Subcutaneous abdominal adipose tissue (tissue), 5 donors: ENCODE data around the gene THSD7A.

Source experiments
- H3K27ac ChIP-seq: one replicate; pipeline ENCODE4 v1.7.0; 2013; ENCODE audit warnings: low read depth, mild to moderate bottlenecking, inconsistent platforms, low read length, moderate library complexity
- H3K27me3 ChIP-seq, 5 donors: one replicate each; pipeline ENCODE4 v1.7.0; 2013; ENCODE audit warnings: low read length in 5 of 5, inconsistent platforms in 1 of 5; ENCODE audit not compliant: control insufficient read depth in 5 of 5, insufficient read depth in 4 of 5
- H3K36me3 ChIP-seq, 5 donors: one replicate each; pipeline ENCODE4 v1.7.0; 2013; ENCODE audit warnings: low read length in 5 of 5; ENCODE audit not compliant: control insufficient read depth in 5 of 5, insufficient read depth in 5 of 5
- H3K4me1 ChIP-seq, 5 donors: one replicate each; pipeline ENCODE4 v1.7.0; 2013; ENCODE audit warnings: low read length in 5 of 5, mild to moderate bottlenecking in 3 of 5, moderate library complexity in 1 of 5; ENCODE audit not compliant: control insufficient read depth in 5 of 5, insufficient read depth in 5 of 5
- H3K4me3 ChIP-seq, 5 donors: one replicate each; pipeline ENCODE4 v1.7.0; 2013; ENCODE audit warnings: low read length in 5 of 5, low read depth in 1 of 5
- H3K9ac ChIP-seq, 5 donors: one replicate each; pipeline ENCODE4 v1.7.0; 2013; ENCODE audit warnings: low read length in 5 of 5, mild to moderate bottlenecking in 4 of 5, moderate library complexity in 3 of 5
- H3K9me3 ChIP-seq, 5 donors: one replicate each; pipeline ENCODE4 v1.7.0; 2013; ENCODE audit warnings: low read length in 5 of 5; ENCODE audit not compliant: control insufficient read depth in 5 of 5
- donor health status: healthy.
- donor health status: healthy.
- donor health status: healthy.
- donor health status: healthy.
- donor health status: healthy.

THSD7A gene

DNA sequence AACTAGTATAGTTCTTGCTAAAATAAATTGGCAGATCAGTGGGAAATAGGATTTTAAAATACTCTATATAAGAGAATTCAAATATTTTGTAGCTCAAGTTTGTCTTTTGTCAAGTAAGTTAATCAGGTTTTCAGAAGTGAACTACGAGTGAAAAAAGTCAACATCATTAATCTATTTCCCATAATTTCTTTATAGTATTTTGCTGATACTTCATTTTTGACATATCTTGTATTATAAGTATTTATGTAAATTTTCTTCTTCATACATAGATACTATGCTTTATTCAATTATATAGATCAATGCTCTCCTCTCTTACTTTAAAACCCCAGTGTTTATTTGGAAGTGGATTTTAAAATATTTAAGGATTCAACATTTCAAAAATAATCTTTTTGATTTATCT is 360.7 kb downstream of the THSD7A start:
- Histone ChIP-seq H3K9ac (no peak overlapping the region), H3K4me3 (no peak overlapping the region), H3K4me1 (peaks cover 0 to 7% (median 0%) of the 10 kb centered on the region in 5 donors), H3K9me3 (no peaks in the 10 kb centered on the region), H3K27ac (no peak overlapping the region), H3K27me3 (no peaks in the 10 kb centered on the region), H3K36me3 (no peaks in the 10 kb centered on the region)

DNA sequence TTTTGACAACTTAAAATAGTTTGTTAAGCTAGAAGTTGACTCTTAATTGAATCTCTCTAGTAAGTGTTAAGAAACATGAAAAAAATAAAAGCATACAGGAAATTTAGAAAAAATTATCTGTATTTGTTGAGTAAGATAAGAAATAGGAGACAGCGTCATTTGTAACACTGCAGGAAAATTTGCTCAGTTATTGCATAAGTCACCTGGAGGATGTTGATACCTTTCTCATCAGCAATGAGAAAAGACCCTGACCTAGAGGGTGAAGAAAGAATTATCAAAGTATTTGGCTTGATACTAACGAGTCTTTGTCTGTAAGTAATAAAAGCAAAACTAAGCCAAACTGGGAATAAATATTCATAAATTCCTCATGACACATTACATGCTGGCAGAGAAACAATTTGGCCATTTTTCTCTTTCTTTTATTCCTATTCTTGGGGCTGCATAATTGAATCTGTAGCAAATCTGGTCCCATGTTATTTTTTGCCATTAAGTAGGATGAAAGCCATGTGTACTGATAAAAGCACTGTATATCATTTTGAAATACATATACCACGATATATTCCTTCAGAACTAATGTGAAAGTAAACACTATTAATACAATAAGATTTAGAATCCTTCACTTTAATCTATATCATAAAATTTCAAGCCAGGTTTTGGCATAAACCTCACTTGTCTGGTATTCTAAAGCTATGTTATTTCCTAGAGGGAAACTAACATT is 362.8 kb downstream of the THSD7A start:
- no peaks in the 10 kb centered on the region for H3K27me3 ChIP-seq
- H3K4me3 ChIP-seq: no peak overlapping the region
- H3K9ac ChIP-seq: no peak overlapping the region
- no peaks in the 10 kb centered on the region for H3K36me3 ChIP-seq
- peaks cover 0 to 12% (median 0%) of the 10 kb centered on the region in 5 donors for H3K4me1 ChIP-seq
- no peaks in the 10 kb centered on the region for H3K9me3 ChIP-seq
- H3K27ac ChIP-seq: no peak overlapping the region

DNA sequence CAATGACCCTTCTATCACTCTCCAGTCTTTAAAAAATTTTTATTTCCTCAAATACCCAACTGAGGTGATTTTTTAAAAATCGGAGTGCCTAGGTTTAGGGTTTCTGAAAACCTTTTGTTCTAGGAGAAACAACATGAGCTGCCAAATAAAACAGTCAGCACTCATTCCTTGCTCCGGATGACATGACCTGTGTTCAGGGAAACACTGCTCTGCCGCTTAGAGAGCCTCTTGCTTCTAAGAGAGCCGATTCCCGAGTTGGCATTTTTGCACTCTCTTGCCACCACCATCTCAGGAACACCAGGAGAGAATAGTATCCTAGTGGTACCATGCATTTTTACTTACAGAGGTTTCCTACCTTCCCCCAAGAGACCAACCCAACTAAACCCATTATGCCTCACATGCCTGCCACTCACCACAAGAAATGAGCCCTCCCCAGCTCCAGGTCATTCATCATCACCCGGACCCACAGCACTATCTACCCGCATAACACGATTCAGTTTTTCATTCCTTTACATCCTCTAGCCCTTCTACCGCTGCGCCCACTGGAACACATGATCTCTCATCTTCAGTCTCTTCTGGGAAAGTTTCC is 365.4 kb downstream of the THSD7A start:
- Histone ChIP-seq H3K9me3 (no peaks in the 10 kb centered on the region), H3K9ac (no peak overlapping the region), H3K4me1 (peaks cover 0 to 12% (median 0%) of the 10 kb centered on the region in 5 donors), H3K4me3 (no peak overlapping the region), H3K27ac (no peak overlapping the region), H3K36me3 (no peaks in the 10 kb centered on the region), H3K27me3 (no peaks in the 10 kb centered on the region)

DNA sequence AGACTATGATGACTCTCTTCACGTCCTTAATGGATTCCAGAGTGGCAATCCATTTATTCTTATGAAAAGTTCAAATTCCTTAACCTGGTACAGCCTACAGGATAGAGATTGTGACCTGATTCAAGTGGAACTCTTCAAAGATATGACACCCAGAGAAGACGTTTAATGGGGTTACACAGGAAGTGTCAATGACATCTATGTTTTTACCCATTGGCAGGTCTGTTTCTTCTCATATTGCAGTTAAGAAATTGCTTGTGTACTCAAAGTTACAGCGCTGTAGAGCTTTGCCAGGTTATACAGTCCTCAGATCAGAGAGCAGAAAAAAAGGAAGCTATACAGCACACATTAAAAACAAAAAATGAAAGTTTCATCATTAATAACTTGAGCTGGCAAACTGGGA is 367.4 kb downstream of the THSD7A start:
- Histone ChIP-seq H3K27ac (no peak overlapping the region), H3K4me1 (peaks cover 0 to 12% (median 0%) of the 10 kb centered on the region in 5 donors), H3K4me3 (no peak overlapping the region), H3K9me3 (no peaks in the 10 kb centered on the region), H3K9ac (no peak overlapping the region), H3K36me3 (no peaks in the 10 kb centered on the region), H3K27me3 (no peaks in the 10 kb centered on the region)

DNA sequence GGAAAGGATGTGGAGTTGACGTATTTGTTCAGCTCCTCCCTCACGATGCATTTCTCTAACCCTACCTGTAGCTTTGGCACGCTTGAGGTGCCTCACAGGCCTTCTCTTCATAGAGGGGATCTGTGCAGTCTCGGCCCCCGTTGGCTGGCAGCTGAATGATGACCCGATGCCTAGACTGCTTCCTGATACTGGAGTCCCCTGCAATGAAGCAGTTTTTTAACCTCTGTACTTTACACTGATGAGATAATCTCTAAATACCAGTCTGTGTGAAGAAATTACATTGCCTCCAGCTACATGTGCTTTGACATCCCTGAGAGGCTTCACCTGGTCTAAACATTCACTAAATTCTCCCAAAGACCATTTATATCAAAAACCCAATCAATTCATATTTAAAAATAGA is 370.1 kb downstream of the THSD7A start:
- Histone ChIP-seq H3K36me3 (no peaks in the 10 kb centered on the region), H3K27ac (no peak overlapping the region), H3K27me3 (no peaks in the 10 kb centered on the region), H3K4me3 (no peak overlapping the region), H3K4me1 (peaks cover 0 to 12% (median 8%) of the 10 kb centered on the region in 5 donors), H3K9ac (no peak overlapping the region), H3K9me3 (no peaks in the 10 kb centered on the region)

DNA sequence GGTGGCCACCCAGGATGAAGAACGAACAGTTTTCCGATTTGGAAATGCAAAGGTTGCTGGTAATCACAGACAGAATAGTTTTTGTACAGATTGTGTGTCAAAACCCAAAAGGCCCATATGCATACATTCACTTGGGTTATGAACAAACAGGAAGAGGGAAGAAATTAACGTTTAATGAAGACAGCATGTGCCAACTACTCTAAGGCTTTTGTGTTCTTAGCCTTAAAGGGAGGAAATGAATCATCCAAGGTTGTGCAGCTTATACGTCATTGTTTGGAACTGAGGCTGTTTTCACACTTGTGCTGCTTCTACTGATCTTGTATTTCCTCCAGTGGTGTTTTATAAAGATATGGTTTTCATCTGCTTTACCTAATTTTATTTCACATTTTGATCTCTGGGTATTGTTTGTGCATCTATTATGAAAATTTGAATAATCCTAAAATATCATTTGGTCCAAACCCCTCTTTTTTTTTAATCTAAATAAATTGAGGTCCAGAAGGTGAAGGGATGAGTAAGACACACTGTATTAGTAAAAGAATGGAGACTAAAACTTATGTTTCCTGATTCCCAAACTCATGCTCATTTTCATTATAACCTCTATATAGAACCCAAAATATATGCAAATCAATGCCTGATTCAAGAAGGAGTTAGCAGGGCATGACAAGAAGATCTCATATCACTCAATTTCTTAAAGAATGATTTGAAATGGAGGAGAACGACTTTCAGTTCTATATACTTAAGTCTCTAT is 373.1 kb downstream of the THSD7A start:
- Histone ChIP-seq H3K27me3 (no peaks in the 10 kb centered on the region), H3K4me1 (peaks cover 0 to 12% (median 0%) of the 10 kb centered on the region in 5 donors), H3K9ac (no peak overlapping the region), H3K4me3 (no peak overlapping the region), H3K36me3 (no peaks in the 10 kb centered on the region), H3K27ac (peak overlapping the region; percentile 50), H3K9me3 (no peaks in the 10 kb centered on the region)

DNA sequence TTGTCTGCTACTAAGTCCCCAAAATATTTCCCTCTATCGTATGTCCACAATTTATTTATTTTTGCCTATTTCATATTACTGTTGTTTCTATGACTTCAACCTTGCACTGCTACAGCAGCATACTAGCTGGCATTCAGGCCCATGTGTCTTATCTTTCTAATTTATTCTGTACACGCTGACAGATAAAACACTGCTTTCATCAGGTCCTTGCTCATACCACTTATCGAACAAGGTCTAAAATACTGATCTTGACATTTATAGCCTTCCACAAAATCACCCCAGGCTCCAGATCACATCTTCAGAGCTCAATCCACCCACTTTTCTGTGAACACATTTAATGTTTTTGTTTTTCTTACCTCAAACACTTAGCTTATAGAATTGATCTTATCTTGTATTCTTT is 374.6 kb downstream of the THSD7A start:
- H3K27me3 ChIP-seq: no peaks in the 10 kb centered on the region
- H3K9ac ChIP-seq: no peak overlapping the region
- H3K4me3 ChIP-seq: no peak overlapping the region
- H3K4me1 ChIP-seq: peaks cover 0 to 12% (median 0%) of the 10 kb centered on the region in 5 donors
- H3K27ac ChIP-seq: no peak overlapping the region
- H3K36me3 ChIP-seq: no peaks in the 10 kb centered on the region
- H3K9me3 ChIP-seq: no peaks in the 10 kb centered on the region

DNA sequence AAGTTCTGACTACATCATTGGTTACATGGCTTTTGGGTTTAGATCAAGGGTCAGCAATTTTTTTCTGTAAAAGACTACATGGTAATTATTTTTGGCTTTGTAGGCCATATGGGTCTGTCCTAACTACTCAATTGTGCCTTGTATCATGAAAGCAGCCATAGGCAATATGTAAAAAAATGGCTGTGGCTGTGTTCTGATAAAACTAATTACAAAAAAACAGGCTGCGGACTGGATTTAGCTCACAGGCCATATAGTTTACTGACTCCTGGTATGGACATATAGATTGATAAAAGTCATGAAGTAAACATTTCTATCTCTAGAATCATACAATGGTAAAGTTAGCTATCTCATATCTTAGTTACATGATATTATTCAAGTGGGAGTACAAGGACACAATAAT is 375.4 kb downstream of the THSD7A start:
- Histone ChIP-seq H3K4me1 (peaks cover 0 to 12% (median 0%) of the 10 kb centered on the region in 5 donors), H3K9ac (no peak overlapping the region), H3K4me3 (no peak overlapping the region), H3K27me3 (no peaks in the 10 kb centered on the region), H3K27ac (no peak overlapping the region), H3K9me3 (no peaks in the 10 kb centered on the region), H3K36me3 (no peaks in the 10 kb centered on the region)

DNA sequence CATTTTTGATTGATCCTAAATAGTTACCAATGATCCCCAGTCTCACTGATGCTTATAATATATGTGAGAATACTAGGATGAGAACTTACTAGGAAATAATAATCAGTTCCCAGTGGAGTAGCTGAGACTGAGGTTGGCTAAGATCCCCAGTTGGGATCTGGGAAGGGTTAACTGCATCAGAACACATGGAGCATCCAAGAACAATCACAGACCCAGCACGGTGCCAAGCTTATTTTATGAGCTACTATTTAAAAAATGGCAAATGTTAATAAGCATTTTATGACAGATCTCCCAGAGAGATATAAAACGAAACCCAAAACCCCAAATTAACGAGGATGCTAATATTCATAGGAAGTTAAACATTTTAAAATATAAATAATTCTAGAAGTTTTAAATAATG is 379.5 kb downstream of the THSD7A start:
- Histone ChIP-seq H3K9ac (no peak overlapping the region), H3K36me3 (no peaks in the 10 kb centered on the region), H3K4me1 (no peaks in the 10 kb centered on the region), H3K4me3 (no peak overlapping the region), H3K9me3 (no peaks in the 10 kb centered on the region), H3K27me3 (no peaks in the 10 kb centered on the region), H3K27ac (no peak overlapping the region)

DNA sequence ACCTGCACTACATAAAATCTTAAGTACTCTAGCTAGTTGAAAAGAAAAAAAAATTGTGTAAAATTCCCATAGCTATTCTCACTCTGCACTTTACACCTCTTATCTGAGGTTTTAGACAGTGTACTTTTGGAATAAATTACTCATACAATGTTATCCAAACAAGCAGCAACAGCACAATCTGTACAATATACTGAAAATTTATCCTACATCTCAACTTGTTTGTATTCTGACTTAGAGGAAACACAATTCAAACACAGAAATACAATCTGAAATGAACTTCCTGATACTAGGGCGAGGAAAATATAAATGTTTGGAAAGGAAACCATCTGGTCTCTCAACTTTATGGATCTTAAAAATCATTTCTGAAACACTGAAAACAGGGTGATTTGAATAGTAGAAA is 381.7 kb downstream of the THSD7A start:
- H3K27me3 ChIP-seq: no peaks in the 10 kb centered on the region
- H3K4me3 ChIP-seq: no peak overlapping the region
- no peaks in the 10 kb centered on the region for H3K9me3 ChIP-seq
- no peaks in the 10 kb centered on the region for H3K36me3 ChIP-seq
- H3K27ac ChIP-seq: no peak overlapping the region
- H3K4me1 ChIP-seq: no peaks in the 10 kb centered on the region
- H3K9ac ChIP-seq: no peak overlapping the region
